GM12878 (cell line): ENCODE data around the gene MMP13. TPM values are rescaled to one million over a fixed set of nuclear protein-coding genes. Genes with fewer than 3 reads are reported as not detected.

Experiments used
- ATAC-seq: fragments of 200-7000 bp; cut with Tn5 transposase; 3 replicates; pipeline ENCODE4 v1.9.1; 2020; ENCODE audit warnings: mild to moderate bottlenecking, moderate library complexity
- BruUV-seq: library from RNA; stranded (reverse); fragments of 400-500 nt; replicated peaks from 2 replicates; lab custom pipeline; 2021; lab: Mats Ljungman, UMichigan
- CTCF ChIA-PET: fragments of 300-600 bp; sonication (Branson Sonifier 250); formaldehyde crosslinking; extraction: SDS; loops from one replicate; lab custom pipeline; 2021; ENCODE audit warnings: inconsistent platforms; lab: Yijun Ruan, JAX
- POLR2A ChIA-PET: fragments of 350-600 bp; formaldehyde crosslinking; extraction: SDS; loops from one replicate; lab custom pipeline; 2021; ENCODE audit warnings: inconsistent platforms; lab: Charles Lee
- RAD21 ChIA-PET: fragments of 300-600 bp; sonication (Branson Sonifier 250); formaldehyde crosslinking; loops from one replicate; lab custom pipeline; 2023; ENCODE audit warnings: antibody characterized with exemption; ENCODE audit not compliant: unreplicated experiment; lab: Charles Lee
- SMC1A ChIA-PET: fragments of 300-600 bp; sonication (Branson Sonifier 250); formaldehyde crosslinking; loops from one replicate; lab custom pipeline; 2023; ENCODE audit not compliant: unreplicated experiment, uncharacterized antibody; lab: Charles Lee
- DNase-seq: peaks from one replicate; pipeline ENCODE4 v3.0.0-alpha.2; 2011; ENCODE audit warnings: low read depth, low spot score
- FAIRE-seq: peaks from 3 replicates; lab custom pipeline; 2011; peaks lifted over from hg19 to GRCh38; lab: Jason Lieb, UNC
- H2AFZ ChIP-seq: 2 replicates; pipeline ENCODE4 v1.6.0; 2011; ENCODE audit warnings: low read depth, low read length, control low read depth; ENCODE audit not compliant: control insufficient read depth
- H3K27ac ChIP-seq: 2 replicates; pipeline ENCODE4 v1.5.1; 2011; ENCODE audit warnings: control low read depth; ENCODE audit not compliant: control insufficient read depth, insufficient read depth
- H3K27me3 ChIP-seq, 2 experiments: replicated peaks in 1 of 2; 2 replicates each; pipeline versions ENCODE4 v1.6.0 to v1.6.1; 2011; ENCODE audit warnings: low read length in 1 of 2; ENCODE audit not compliant: control insufficient read depth in 2 of 2, insufficient read depth in 2 of 2
- H3K36me3 ChIP-seq, 2 experiments: 2 replicates each; pipeline ENCODE4 v1.5.1; 2011; ENCODE audit warnings: low read length in 1 of 2; ENCODE audit not compliant: control insufficient read depth in 2 of 2, insufficient read depth in 2 of 2
- H3K4me1 ChIP-seq: 2 replicates; pipeline ENCODE4 v1.6.1; 2011; ENCODE audit warnings: mild to moderate bottlenecking, low read length, moderate library complexity, mixed read lengths; ENCODE audit not compliant: control insufficient read depth, insufficient read depth
- H3K4me2 ChIP-seq: 2 replicates; pipeline ENCODE4 v1.6.0; 2011; ENCODE audit warnings: control low read depth; ENCODE audit not compliant: control insufficient read depth, insufficient read depth
- H3K4me3 ChIP-seq: fragments of 200-600 bp; sonication (generic); 2 replicates; pipeline ENCODE4 v1.5.1; 2016
- H3K79me2 ChIP-seq: 2 replicates; pipeline ENCODE4 v1.6.0; 2011; ENCODE audit warnings: low read length; ENCODE audit not compliant: control insufficient read depth, insufficient read depth
- H3K9ac ChIP-seq: 2 replicates; pipeline ENCODE4 v1.8.0; 2011; ENCODE audit warnings: low read length, control low read depth, mixed read lengths; ENCODE audit not compliant: control insufficient read depth, insufficient read depth
- H3K9me3 ChIP-seq: replicated peaks from 3 replicates; pipeline ENCODE4 v1.5.1; 2011; ENCODE audit warnings: mild to moderate bottlenecking, low read length; ENCODE audit not compliant: control insufficient read depth, insufficient read depth
- H4K20me1 ChIP-seq: 2 replicates; pipeline ENCODE4 v1.6.0; 2011; ENCODE audit not compliant: control insufficient read depth, insufficient read depth
- MLLT1 ChIP-seq: fragments of 450-650 bp; IDR thresholded peaks from 2 replicates; pipeline ENCODE4 v1.6.1; 2016; ENCODE audit warnings: mild to moderate bottlenecking
- SIX5 ChIP-seq: IDR thresholded peaks from 2 replicates; pipeline ENCODE4 v1.6.1; 2011; ENCODE audit warnings: mild to moderate bottlenecking, low read depth, low read length, moderate library complexity; ENCODE audit not compliant: severe bottlenecking
- ZBTB33 ChIP-seq: fragments of 450-650 bp; IDR thresholded peaks from 2 replicates; pipeline ENCODE4 v1.6.1; 2017; ENCODE audit warnings: mild to moderate bottlenecking
- WGBS: methylation state at CpG from one replicate; pipeline ENCODE4 v1.1.6; 2016; ENCODE audit warnings: low lambda C conversion rate; ENCODE audit not compliant: insufficient replicate concordance, insufficient coverage; ENCODE audit errors: missing lambda C conversion rate; 5-methylcytosine and 5-hydroxymethylcytosine counted together
- in situ Hi-C: fragments of 300-500 bp; cut with MboI; formaldehyde crosslinking; loops from 9 replicates; pipeline ENCODE4 v1.14.3; 2018; ENCODE audit warnings: mixed read lengths
- intact Hi-C: fragments of 100-400 bp; cut with micrococcal nuclease; formaldehyde crosslinking; loops from one replicate; pipeline ENCODE4 v1.14.2; 2022; ENCODE audit not compliant: unreplicated experiment
- polyA plus RNA-seq, 11 experiments: library from polyadenylated mRNA; depleted of rRNA in 4 of 11; unstranded in 6 of 11; stranded (reverse) in 5 of 11; fragments of >200 nt; fragmentation: Nextera tagmentation in 4 of 11; fragmentation: Illumina TruSeq in 1 of 11; extraction: Ambion mirVana in 4 of 11; extraction: Trizol in 1 of 11; gene quantifications; 1 replicate in 1 of 11; 2 replicates in 10 of 11; pipeline versions ENCODE4 v1.2.1 to v1.2.3, GENCODE V29; 2011 to 2016; ENCODE audit warnings: inconsistent platforms in 2 of 11, missing spikeins in 2 of 11, low read depth in 1 of 11
- total RNA-seq, 4 experiments: library from RNA; depleted of rRNA in 3 of 4; stranded (reverse); fragments of >200 nt in 3 of 4; fragmentation: Illumina TruSeq in 1 of 4; extraction: Trizol in 1 of 4; gene quantifications; 2 replicates each; pipeline versions ENCODE4 v1.2.1 to v1.2.3, GENCODE V29; 2013 to 2021

The MMP13 gene
- total and polyA plus RNA-seq, 10 of the 15 experiments (the other 5 are each of a cell fraction or from before 2014, with no cell fraction given), result 0.05 TPM; not detected in 9

GRCh38 chr11:102926961-102927623 is 28.4 kb downstream of the MMP13 start:
- intact Hi-C loops, result no loop called here
- 68% methylated on average over 6 of the region's 6 CpGs for WGBS
- no peaks in the 10 kb centered on the region for H3K4me1 ChIP-seq
- in situ Hi-C loops, result no loop called here
- no peak overlapping the region for H3K4me2 ChIP-seq
- POLR2A ChIA-PET, result no interaction called here
- H3K4me3 ChIP-seq, result no peak overlapping the region
- BruUV-seq, result no TSS peak
- FAIRE-seq, result no peak
- no peaks in the 10 kb centered on the region for H3K79me2 ChIP-seq
- H3K9me3 ChIP-seq, result no peaks in the 10 kb centered on the region
- no peak for ATAC-seq
- no peaks in the 10 kb centered on the region for H3K36me3 ChIP-seq
- no peak for DNase-seq
- CTCF ChIA-PET, result interaction anchor here (0.8 to 3.5 kb wide), 5 partner anchors 8 to 16 kb away, joined by 3 to 38 read pairs (median 4); no protein-coding TSS in a partner anchor
- TF ChIP-seq ZBTB33 (no peak), MLLT1 (peak; percentile 91), SIX5 (no peak)
- RAD21 ChIA-PET, result no interaction called here
- no peak overlapping the region for H3K9ac ChIP-seq
- no peak overlapping the region for H3K27ac ChIP-seq
- H3K27me3 ChIP-seq, result peaks cover 0 to 3% of the 10 kb centered on the region in 2 experiments; a peak in 2 of 4 replicates
- SMC1A ChIA-PET, result interaction anchor here (1.5 to 4.3 kb wide), 3 partner anchors 11 to 14 kb away, joined by 7 to 29 read pairs (median 12); no protein-coding TSS in a partner anchor
- no peaks in the 10 kb centered on the region for H4K20me1 ChIP-seq
- H2AFZ ChIP-seq, result no peak overlapping the region
